CD4-positive, alpha-beta T cell treated with Interleukin-6 at 100 ng/mL for 8 hours (primary cell): Measurements from ENCODE around the gene NUP58.

Experiments
- DNase-seq: peaks from one replicate; pipeline ENCODE4 v3.0.0-alpha.2; 2020; ENCODE audit warnings: mixed read lengths, low spot score

Gene NUP58

GRCh38 chr13:25377244-25377962 is 76.0 kb downstream of the NUP58 start:
- no peak for DNase-seq

- DNase-seq, result no peak
Measured at GRCh38 chr13:25378528-25378927, 77.1 kb downstream of the NUP58 start.

- no peak for DNase-seq
Measured at GRCh38 chr13:25379011-25379410, 77.6 kb downstream of the NUP58 start.

- DNase-seq, result no peak
Measured at GRCh38 chr13:25380082-25380481, 78.7 kb downstream of the NUP58 start.

GRCh38 chr13:25380741-25381324 is 79.4 kb downstream of the NUP58 start:
- DNase-seq, result no peak

GRCh38 chr13:25384758-25385410 is 83.5 kb downstream of the NUP58 start:
- DNase-seq, result no peak

DNA sequence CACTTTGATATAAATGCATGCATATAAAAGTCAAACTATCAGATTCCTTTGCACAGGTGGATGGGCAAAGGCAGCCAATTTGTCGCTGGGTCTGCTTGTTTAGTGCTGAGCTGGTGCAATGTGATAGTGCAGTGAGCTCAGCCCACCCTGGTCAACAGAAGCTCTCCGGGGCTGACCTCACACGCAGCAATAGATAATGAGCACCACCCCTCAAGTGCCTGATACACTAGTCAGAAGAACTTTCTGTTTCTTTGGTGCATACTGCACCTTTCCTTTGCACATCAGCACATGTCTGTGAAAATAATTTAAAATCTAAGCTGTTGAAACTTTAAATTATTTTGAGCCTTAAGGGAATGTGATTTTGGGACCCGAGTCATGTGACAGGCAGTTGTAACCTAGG is 90.5 kb downstream of the NUP58 start:
- DNase-seq, result no peak
